NOMO-1 (cell line): ENCODE measurements around the gene CHPF2.

Experiments
- DNase-seq, 2 experiments: peaks; one replicate each; lab custom pipeline; 2025; ENCODE audit not compliant: unreplicated experiment in 2 of 2; lab: John Stamatoyannopoulos, UW

The CHPF2 gene

GRCh38 chr7:151257990-151258389 is 25.7 kb downstream of the CHPF2 start:
- DNase-seq, result no peak

- no peak for DNase-seq
Observed at GRCh38 chr7:151260471-151260870, 28.2 kb downstream of the CHPF2 start.

GRCh38 chr7:151260883-151261282 is 28.6 kb downstream of the CHPF2 start:
- DNase-seq, result no peak

GRCh38 chr7:151261529-151261928 is 29.2 kb downstream of the CHPF2 start:
- DNase-seq, result no peak

GRCh38 chr7:151264615-151265014 is 32.3 kb downstream of the CHPF2 start:
- DNase-seq, result no peak

- DNase-seq, result no peak
Observed at GRCh38 chr7:151265351-151265931, 33.2 kb downstream of the CHPF2 start.

GRCh38 chr7:151269511-151269910 is 37.2 kb downstream of the CHPF2 start:
- no peak for DNase-seq

- DNase-seq, result peak; percentile 64 to 84
Observed at GRCh38 chr7:151271699-151272355, 39.5 kb downstream of the CHPF2 start.

- DNase-seq, result no peak
Observed at GRCh38 chr7:151272405-151272804, 40.1 kb downstream of the CHPF2 start.

- DNase-seq, result no peak
Observed at GRCh38 chr7:151272877-151273276, 40.6 kb downstream of the CHPF2 start.

GRCh38 chr7:151273651-151274390 is 41.5 kb downstream of the CHPF2 start:
- no peak for DNase-seq

- no peak for DNase-seq
Observed at GRCh38 chr7:151274396-151274795, 42.1 kb downstream of the CHPF2 start.

GRCh38 chr7:151274936-151275812 is 42.9 kb downstream of the CHPF2 start:
- DNase-seq, result no peak

- DNase-seq, result no peak
Observed at GRCh38 chr7:151275813-151276577, 43.7 kb downstream of the CHPF2 start.

- DNase-seq, result peak in 1 of 2 experiments; percentile 32
Observed at GRCh38 chr7:151276666-151277590, 44.6 kb downstream of the CHPF2 start.

GRCh38 chr7:151277631-151278030 is 45.3 kb downstream of the CHPF2 start:
- no peak for DNase-seq

- DNase-seq, result no peak
Observed at GRCh38 chr7:151278949-151279348, 46.7 kb downstream of the CHPF2 start.

- no peak for DNase-seq
Observed at GRCh38 chr7:151279868-151280267, 47.6 kb downstream of the CHPF2 start.

- DNase-seq, result no peak
Observed at GRCh38 chr7:151280388-151281019, 48.2 kb downstream of the CHPF2 start.
